ENCODE data around the gene CHMP2A.
"Not testable (repeated sequence)": the region's sequence is repeated elsewhere in the genome, so short reads cannot be mapped to it uniquely, and the experiment has no call there.

CHMP2A gene

DNA sequence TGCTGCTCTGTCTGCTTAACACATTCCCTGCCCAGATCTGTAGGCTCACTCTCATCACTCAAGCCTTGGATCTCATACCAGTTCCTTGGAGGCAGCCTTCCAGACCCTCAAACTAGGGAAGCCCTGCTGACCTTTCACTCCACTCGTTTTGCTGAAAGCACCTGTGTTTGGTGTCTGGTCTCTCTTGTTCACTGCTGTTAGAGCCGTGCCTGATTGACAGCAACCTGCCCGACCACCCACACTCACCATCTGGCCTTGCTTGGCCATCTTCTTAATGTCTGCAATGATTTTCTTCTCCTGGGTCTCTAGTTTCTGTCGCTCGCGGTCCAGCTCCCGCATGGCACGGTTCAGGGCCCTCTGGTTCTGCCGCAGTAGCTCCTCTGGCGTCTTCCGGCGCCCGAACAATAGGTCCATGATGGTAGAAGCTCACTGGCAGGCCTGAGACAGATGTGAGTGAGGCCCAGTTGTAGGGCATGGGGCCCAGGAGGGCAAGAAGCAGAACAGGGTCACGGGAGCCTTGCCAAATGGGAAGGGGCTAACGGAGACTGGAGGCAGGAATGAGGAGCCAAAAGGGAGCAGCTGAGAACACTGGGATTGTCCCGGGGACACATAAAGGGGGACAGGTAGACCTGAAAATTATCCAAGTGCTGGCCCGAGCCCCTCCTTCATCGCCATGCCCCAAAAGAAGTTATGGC, 959 bp downstream of the CHMP2A start:
- no peak for DNase-seq

DNA sequence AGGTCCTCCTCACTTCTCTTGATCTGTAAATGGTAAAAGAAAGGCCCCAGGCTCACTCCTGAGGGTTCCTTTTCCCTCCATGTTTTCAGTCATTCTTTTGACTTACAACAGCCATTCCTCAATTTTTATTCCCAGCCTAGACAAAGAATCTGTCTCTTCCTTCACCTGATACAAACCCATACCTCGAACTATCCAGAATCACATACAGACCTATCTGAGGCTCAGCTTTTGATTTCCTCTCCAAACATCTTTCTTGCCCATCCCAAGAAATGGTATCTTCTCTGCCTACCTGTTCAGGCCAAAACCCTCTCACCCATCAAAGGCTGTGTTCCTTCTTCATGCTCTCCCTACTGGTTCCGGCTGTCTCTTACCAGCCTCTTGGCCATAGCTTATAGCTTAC, 2.2 kb downstream of the CHMP2A start:
- no peak for DNase-seq

DNA sequence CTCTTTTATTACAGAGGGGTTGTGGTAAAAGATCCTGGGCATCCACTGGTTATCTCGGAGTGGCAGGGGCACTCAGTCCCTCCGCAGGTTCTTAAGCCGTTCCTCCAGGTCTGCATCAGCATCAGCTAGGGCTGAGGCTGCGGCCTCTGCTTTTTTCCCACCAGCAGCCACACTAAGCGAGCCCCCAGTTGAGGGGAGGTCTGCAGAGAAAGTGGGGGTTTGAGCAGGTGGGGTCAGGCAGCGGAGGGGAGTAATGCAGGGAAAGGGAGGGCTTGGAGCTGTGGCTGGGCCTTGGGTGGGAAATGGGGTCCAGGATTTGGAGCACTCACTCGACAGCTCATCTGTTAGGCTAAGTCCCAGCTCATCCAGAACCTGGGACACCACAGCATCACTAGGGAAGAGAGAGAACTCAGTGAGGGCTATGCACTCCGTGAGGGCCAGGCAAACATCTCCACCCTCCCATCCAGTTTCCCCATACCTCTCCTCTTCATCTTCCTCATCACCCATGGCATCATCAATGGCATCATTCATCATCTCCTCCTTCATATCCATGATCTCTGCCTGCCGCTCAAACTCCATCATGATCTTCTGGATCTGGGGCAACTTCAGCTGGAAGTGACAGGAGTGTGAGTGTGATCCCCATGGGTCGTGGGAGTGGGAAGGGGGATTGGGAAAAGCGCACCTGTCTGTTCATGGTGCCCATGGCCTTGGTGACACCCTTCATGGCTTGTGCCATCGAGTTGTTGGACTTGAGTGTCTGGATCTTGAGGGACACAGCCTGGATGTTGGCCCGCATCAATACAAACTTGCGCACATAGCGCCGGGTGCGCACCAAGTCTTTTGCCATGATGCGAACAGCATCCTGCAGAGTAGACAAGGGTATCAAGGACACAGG, 3.1 kb downstream of the CHMP2A start:
- no peak for DNase-seq

DNA sequence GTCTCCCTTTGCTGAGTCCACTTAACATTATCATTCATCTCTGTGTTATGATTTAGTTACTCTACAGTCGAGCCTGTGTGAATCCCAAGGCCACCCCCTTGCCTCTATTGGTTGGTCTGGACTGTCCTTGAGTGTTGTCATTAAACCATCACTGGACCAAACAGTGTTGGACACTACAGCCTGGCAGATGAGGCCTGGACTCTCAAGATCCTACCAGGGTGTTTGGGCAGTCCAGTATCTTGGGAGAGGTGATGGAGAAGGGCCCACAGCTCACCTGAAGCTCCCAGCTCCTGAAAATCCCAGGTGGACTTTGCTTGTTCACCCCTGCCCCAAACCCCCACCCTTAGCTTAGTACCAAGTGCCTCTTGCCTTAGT, 3.8 kb downstream of the CHMP2A start:
- no peak for DNase-seq

DNA sequence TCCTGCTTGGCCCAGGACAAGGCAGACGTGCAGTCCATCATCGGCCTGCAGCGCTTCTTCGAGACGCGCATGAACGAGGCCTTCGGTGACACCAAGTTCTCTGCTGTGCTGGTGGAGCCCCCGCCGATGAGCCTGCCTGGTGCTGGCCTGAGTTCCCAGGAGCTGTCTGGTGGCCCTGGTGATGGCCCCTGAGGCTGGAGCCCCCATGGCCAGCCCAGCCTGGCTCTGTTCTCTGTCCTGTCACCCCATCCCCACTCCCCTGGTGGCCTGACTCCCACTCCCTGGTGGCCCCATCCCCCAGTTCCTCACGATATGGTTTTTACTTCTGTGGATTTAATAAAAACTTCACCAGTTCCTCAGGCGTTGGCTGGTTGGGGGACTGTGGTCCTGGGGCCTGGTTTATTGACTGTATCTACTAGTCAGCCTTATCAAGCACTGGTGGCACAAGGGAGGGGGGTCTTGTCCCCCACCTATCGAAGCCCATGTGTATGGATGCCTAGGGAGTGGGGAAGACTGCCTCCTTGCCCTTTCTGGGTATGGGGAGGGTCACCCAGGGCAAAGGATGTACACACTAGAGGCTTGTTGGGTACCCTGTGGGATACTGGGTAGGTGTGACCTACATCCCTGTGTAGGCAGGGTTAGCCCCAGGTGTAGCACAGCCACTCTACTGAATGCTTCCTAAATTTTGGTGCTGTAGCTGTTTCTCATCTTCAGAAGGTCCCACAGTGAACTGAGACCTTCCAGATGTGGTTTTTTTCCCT, 4.4 kb downstream of the CHMP2A start:
- DNase-seq: no peak

DNA sequence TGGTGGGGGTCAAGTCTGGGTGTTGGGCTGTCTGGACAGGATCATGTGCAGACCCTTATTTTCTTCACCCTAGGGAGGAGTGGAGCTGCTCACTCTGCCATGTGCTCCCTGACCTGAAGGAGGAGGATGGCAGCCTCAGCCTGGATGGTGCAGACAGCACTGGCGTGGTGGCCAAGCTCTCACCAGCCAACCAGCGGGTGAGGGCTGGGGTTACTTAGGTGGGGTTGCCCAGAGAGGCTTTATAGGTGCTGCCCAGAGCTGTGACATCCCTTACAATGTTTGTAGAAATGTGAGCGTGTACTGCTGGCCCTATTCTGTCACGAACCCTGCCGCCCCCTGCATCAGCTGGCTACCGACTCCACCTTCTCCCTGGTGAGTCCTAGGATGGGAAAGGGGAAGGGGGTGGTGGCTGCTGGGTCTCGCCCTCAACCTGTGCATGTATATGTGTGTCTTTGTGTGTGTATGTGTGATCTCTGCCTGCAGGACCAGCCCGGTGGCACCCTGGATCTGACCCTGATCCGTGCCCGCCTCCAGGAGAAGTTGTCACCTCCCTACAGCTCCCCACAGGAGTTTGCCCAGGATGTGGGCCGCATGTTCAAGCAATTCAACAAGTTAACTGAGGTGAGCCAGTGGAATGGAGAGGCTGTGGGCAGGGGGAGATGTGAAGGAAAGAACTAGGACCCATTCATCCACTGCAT, 5.1 kb downstream of the CHMP2A start:
- DNase-seq: no peak

DNA sequence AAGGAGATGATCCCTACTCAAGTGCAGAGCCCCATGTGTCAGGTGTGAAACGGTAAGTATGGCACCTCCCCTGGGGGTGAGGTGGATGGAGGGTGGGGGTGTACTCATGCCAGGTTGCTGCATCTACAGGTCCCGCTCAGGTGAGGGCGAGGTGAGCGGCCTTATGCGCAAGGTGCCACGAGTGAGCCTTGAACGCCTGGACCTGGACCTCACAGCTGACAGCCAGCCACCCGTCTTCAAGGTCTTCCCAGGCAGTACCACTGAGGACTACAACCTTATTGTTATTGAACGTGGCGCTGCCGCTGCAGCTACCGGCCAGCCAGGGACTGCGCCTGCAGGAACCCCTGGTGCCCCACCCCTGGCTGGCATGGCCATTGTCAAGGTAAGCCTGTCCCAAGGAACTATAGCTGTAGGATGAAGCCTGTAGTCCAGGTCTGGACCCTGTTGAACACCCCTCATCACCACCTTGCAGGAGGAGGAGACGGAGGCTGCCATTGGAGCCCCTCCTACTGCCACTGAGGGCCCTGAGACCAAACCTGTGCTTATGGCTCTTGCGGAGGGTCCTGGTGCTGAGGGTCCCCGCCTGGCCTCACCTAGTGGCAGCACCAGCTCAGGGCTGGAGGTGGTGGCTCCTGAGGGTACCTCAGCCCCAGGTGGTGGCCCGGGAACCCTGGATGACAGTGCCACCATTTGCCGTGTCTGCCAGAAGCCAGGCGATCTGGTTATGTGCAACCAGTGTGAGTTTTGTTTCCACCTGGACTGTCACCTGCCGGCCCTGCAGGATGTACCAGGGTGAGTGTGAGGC, 5.8 kb downstream of the CHMP2A start:
- no peak for DNase-seq

DNA sequence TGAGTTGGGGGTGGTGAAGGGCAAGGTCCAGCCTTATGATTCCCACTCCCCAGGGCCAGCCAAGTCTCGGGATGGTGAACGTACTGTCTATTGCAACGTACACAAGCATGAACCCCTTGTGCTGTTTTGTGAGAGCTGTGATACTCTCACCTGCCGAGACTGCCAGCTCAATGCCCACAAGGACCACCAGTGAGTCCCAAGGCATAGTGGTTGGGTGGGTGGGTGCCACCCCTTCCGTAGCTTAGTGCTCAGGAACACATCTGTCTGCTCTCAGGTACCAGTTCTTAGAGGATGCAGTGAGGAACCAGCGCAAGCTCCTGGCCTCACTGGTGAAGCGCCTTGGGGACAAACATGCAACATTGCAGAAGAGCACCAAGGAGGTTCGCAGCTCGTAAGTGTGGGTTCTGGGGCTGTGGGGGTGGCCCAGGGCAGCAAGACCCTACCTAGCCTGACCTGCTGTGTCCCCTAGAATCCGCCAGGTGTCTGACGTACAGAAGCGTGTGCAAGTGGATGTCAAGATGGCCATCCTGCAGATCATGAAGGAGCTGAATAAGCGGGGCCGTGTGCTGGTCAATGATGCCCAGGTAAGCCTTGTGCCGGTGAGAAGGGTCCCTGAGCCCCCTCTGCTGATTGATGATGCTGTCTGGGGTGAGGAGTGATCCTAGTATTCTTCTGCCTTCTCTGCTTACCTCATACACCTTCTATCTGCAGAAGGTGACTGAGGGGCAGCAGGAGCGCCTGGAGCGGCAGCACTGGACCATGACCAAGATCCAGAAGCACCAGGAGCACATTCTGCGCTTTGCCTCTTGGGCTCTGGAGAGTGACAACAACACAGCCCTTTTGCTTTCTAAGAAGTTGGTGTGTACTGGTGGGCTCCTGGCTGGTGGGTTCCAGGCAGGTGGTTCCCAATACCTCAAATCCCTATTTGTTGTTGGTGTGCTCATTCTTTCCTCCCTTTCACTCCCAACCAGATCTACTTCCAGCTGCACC, 7.3 kb downstream of the CHMP2A start:
- DNase-seq: no peak

DNA sequence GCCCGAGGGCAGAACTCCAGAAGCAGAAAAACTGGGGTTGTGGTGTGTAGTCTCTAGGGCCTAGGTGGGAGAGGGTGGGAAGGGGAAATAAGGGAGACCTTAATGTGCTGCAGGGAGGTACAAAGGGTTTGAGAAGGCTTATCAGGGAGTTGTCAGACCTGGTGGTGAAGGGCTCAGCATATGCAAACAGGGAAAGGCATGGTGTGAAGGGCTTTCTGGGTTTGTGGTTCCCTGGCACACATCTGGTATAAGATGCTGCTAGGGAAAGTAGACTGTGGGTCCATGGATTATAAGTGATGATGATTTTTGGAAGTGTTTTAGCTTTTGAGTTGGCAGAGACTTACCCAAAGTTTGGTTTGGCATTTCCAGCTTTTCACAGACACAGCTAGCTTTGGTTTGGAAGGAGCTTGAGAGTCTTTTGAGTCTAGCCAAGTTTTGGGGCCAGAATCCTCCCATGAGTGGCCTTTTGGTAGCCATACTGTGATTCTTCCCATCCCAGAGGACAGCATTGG, 8.8 kb downstream of the CHMP2A start:
- no peak for DNase-seq

DNA sequence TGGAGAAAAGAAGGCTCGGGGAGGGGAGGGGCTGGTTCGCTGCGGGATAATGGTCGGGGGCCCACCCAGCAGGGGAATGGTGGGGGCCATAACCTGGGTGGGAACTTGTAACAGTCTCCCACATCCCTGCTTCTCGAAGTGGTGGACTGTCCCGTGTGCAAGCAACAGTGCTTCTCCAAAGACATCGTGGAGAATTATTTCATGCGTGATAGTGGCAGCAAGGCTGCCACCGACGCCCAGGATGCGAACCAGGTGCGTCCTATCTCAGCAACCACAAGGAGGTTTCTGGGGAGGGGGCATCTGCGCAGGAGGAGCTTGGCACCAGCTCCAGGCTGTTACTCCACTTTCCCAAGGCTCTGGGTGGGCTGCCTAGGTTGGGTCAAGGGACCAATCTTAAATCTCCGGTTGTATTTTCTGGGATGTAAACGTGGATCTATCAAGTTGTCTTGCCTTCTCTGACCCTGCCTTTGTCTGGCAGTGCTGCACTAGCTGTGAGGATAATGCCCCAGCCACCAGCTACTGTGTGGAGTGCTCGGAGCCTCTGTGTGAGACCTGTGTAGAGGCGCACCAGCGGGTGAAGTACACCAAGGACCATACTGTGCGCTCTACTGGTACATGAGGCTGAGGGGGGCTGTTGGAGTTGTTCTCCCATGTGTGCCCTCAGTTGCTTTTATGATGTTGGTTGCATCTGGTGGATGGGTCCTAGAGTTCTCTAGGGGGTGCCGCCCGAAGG, 9.5 kb downstream of the CHMP2A start:
- DNase-seq: no peak

DNA sequence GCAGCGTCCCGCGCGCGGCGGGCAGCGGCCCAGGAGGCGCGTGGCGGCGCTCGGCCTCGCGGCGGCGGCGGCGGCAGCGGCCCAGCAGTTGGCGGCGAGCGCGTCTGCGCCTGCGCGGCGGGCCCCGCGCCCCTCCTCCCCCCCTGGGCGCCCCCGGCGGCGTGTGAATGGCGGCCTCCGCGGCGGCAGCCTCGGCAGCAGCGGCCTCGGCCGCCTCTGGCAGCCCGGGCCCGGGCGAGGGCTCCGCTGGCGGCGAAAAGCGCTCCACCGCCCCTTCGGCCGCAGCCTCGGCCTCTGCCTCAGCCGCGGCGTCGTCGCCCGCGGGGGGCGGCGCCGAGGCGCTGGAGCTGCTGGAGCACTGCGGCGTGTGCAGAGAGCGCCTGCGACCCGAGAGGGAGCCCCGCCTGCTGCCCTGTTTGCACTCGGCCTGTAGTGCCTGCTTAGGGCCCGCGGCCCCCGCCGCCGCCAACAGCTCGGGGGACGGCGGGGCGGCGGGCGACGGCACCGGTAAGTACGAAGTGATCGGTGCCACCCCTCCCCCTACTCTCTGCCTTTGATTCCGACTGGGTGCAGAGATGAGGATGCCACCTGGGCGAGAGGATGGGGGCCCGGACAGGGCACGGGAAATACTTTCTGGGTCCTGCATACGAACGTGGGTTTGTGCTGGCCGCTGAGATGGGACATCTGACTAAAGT, 10.2 kb downstream of the CHMP2A start:
- no peak for DNase-seq

DNA sequence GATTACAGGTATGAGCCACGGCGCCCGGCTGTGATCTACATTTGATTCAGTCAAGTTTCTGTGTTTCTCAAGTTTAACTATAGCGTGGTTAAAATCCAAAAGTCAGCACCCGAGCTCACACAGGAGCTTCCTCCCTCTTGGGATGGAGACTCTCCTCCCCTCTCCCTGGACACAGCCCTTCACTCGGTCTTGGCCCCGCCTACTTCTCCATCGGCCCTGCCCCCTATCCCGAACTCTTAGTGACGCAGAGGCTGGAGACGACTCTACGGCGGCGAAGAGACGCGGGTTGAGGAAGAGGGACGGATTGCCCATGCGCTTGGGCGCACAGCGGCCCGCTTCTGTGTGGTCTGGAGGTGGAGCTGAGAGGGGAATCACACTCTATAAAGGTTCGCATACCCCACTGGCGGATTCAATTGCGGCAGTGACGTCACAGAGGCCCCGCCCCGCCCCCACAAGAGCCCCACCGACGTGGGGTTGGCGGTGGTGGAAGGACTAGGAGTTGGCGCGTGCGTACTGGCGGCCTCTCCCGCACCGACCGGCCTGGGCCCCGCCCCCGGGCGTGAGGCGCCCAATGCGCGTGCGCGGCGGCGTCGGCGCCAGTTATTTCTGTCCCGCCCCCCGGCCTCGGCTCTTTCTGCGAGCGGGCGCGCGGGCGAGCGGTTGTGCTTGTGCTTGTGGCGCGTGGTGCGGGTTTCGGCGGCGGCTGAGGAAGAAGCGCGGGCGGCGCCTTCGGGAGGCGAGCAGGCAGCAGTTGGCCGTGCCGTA, 10.9 kb downstream of the CHMP2A start, which contains the start of gene TRIM28:
TRIM28 (plus strand) TSS at position 239 of the 765 bp plus-strand sequence. CDS start 694 bp downstream, outside the sequence.
- DNase-seq: no peak

DNA sequence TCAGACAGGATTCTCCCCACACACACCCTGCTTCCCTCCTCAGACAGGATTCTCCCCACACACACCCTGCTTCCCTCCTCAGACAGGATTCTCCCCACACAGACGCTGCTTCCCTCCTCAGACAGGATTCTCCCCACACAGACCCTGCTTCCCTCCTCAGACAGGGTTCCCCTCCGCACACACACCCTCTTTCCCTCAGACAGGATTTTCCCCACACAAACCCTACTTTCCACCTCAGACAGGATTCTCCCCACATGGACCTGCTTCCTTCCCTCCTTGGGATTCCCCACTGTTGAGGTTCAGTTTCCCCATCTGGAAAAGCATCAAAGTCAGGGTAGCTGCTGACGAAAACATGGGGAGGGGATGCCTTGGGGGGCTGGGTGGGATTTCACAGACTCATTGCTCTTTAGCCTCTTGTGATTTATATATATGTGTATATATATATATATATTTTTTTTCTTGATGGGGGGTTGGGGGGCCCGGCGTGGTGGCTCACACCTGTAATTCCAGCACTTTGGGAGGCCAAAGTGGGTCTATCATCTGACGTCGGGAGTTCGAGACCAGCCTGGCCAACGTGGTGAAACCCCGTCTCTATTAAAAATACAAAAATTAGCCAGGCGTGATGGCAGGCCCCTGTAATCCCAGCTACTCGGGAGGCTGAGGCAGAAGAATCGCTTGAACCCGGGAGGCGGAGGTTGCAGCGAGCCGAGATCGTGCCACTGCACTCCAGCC, 12.1 kb downstream of the CHMP2A start:
- not testable (repeated sequence) for DNase-seq

DNA sequence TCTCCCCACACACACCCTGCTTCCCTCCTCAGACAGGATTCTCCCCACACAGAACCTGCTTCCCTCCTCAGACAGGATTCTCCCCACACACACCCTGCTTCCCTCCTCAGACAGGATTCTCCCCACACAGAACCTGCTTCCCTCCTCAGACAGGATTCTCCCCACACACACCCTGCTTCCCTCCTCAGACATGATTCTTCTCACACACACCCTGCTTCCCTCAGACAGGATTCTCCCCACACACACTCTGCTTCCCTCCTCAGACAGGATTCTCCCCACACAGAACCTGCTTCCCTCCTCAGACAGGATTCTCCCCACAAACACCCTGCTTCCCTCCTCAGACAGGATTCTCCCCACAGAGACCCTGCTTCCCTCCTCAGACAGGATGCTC, 15.7 kb downstream of the CHMP2A start:
- DNase-seq: not testable (repeated sequence)

DNA sequence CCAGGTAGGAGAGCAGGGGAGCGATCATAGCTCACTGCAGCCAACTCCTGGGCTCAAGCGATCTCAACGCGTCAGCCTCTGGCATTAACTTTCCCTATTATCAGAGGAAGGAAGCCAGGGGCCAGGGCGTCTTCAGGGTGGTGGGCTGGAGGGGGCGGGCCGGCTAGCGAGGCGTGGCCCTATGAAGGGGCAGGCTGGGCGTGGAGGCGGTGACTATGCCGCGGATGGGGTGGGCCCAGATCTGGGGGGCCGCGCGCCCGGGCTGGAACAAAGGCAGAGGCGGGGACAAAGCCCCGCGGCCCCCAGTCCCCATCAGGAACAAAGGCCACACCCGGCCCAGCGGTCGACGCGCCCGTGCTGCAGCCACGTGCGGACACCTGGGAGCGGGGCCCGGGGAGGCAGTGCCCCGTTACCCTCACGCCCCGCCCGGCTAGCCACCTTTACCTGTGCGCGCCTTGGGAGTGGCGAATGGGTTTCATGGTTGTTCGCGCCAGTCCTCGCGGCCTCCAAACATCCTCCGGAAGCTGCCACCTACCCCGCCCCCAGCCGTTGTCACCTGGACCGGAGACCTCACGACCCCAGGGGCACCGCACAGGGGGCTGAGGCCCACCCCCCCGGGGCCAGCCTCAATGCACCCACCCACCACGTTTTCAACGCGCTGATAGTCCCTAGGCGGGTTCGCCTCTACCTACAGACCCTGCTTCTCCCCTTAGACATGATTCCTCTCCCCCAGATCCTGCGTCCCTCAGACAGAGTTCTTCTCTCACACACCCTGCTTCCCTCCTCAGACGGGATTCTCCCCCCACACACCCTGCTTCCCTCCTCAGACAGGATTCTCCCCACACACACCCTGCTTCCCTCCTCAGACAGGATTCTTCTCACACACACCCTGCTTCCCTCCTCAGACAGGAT, 16.4 kb downstream of the CHMP2A start:
- no peak for DNase-seq
